ENCODE data around the gene CEP192.

CEP192 gene

GRCh38 chr18:13101659-13102197 is 110.6 kb downstream of the CEP192 start:
- no peak for TF ChIP-seq ZBTB7A (IDR thresholded peaks at IDR 0.05; ENCODE audit: low read depth)
- TF ChIP-seq TAF1 (IDR thresholded peaks at IDR 0.05; ENCODE audit: low read depth), result no peak
- no peak for TF ChIP-seq MAX (IDR thresholded peaks at IDR 0.05)
- TF ChIP-seq CEBPB (IDR thresholded peaks at IDR 0.05), result no peak
- TF ChIP-seq EP300 (IDR thresholded peaks at IDR 0.05; ENCODE audit: borderline replicate concordance), result no peak
- no peak for TF ChIP-seq YY1 (IDR thresholded peaks at IDR 0.05; ENCODE audit: low read depth)
- no peak for TF ChIP-seq RAD21 (IDR thresholded peaks at IDR 0.05; ENCODE audit: low read depth)
- TF ChIP-seq USF1 (IDR thresholded peaks at IDR 0.05), result no peak
- TF ChIP-seq REST (IDR thresholded peaks at IDR 0.05; ENCODE audit: low read depth), result no peak
- no peak for TF ChIP-seq EGR1 (IDR thresholded peaks at IDR 0.05)
- no peak for TF ChIP-seq TCF12 (IDR thresholded peaks at IDR 0.05; ENCODE audit: low read depth)

- TF ChIP-seq YY1 (IDR thresholded peaks at IDR 0.05; ENCODE audit: low read depth) (no peak), RAD21 (IDR thresholded peaks at IDR 0.05; ENCODE audit: low read depth) (no peak), ZBTB7A (IDR thresholded peaks at IDR 0.05; ENCODE audit: low read depth) (no peak), REST (IDR thresholded peaks at IDR 0.05; ENCODE audit: low read depth) (no peak), TAF1 (IDR thresholded peaks at IDR 0.05; ENCODE audit: low read depth) (no peak), EGR1 (IDR thresholded peaks at IDR 0.05) (no peak)
Observed at GRCh38 chr18:13103366-13103765, 112.2 kb downstream of the CEP192 start.

GRCh38 chr18:13105059-13105458 is 113.9 kb downstream of the CEP192 start:
- no peak for TF ChIP-seq CREB1 (IDR thresholded peaks at IDR 0.05; ENCODE audit: low read depth)
- no peak for TF ChIP-seq TEAD4 (IDR thresholded peaks at IDR 0.05)
- no peak for TF ChIP-seq REST (IDR thresholded peaks at IDR 0.05; ENCODE audit: low read depth)
- TF ChIP-seq MAX (IDR thresholded peaks at IDR 0.05), result no peak
- no peak for TF ChIP-seq CEBPB (IDR thresholded peaks at IDR 0.05)
- no peak for TF ChIP-seq ZBTB7A (IDR thresholded peaks at IDR 0.05; ENCODE audit: low read depth)
- no peak for TF ChIP-seq EGR1 (IDR thresholded peaks at IDR 0.05)
- TF ChIP-seq USF1 (IDR thresholded peaks at IDR 0.05), result no peak

- TF ChIP-seq ZBTB7A (IDR thresholded peaks at IDR 0.05; ENCODE audit: low read depth), result no peak
- TF ChIP-seq CEBPB (IDR thresholded peaks at IDR 0.05), result no peak
- no peak for TF ChIP-seq REST (IDR thresholded peaks at IDR 0.05; ENCODE audit: low read depth)
- no peak for TF ChIP-seq EP300 (IDR thresholded peaks at IDR 0.05; ENCODE audit: borderline replicate concordance)
- TF ChIP-seq CREB1 (IDR thresholded peaks at IDR 0.05; ENCODE audit: low read depth), result no peak
- no peak for TF ChIP-seq TAF1 (IDR thresholded peaks at IDR 0.05; ENCODE audit: low read depth)
- no peak for TF ChIP-seq NFIC (IDR thresholded peaks at IDR 0.05)
- no peak for TF ChIP-seq TCF12 (IDR thresholded peaks at IDR 0.05; ENCODE audit: low read depth)
- no peak for TF ChIP-seq RAD21 (IDR thresholded peaks at IDR 0.05; ENCODE audit: low read depth)
- TF ChIP-seq MAX (IDR thresholded peaks at IDR 0.05), result no peak
- TF ChIP-seq EGR1 (IDR thresholded peaks at IDR 0.05), result no peak
Observed at GRCh38 chr18:13107074-13107473, 115.9 kb downstream of the CEP192 start.
